ENCODE data around the gene ERMARD.

ERMARD gene

DNA sequence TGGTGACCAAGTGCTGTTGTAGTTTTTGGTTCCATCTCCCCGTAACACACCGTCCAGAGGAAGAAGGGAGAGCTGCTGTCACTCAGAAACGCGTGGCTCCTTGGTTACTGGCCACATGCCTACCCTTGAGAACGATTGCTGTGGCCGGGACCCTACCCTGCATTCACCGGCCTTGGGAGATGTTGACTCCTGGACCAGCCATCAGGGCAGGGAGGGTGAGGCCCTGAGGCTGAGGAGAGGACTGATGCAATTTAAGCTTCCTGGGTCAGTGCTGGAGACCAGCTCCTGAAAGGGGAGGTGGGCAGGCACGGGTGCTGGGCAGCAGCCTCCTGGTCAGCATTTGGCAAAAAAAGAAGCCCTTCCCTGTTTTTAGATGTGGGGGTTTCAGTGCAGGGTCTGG lies 31.5 kb downstream of the ERMARD start:
- no peak for DNase-seq

DNA sequence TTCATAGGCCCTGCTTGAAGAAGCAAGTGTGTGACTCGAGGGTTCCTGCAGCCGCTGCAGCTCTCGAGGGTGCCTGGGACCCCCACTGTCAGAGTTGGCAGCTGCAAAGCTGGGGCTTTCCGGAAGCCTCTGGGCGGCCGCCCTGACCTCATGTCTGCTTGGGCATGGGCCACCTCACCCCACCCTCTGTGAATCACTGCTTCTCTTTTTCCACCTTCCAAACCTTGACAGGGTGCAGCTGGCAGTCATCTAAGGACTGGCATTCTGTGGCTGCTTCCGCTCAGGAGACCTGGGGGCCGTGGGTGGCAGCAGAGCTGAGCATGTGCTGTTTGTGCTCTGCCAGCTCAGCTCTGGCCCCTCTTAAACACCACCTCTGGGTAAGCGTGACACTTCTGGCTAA lies 32.0 kb downstream of the ERMARD start:
- DNase-seq, result no peak

DNA sequence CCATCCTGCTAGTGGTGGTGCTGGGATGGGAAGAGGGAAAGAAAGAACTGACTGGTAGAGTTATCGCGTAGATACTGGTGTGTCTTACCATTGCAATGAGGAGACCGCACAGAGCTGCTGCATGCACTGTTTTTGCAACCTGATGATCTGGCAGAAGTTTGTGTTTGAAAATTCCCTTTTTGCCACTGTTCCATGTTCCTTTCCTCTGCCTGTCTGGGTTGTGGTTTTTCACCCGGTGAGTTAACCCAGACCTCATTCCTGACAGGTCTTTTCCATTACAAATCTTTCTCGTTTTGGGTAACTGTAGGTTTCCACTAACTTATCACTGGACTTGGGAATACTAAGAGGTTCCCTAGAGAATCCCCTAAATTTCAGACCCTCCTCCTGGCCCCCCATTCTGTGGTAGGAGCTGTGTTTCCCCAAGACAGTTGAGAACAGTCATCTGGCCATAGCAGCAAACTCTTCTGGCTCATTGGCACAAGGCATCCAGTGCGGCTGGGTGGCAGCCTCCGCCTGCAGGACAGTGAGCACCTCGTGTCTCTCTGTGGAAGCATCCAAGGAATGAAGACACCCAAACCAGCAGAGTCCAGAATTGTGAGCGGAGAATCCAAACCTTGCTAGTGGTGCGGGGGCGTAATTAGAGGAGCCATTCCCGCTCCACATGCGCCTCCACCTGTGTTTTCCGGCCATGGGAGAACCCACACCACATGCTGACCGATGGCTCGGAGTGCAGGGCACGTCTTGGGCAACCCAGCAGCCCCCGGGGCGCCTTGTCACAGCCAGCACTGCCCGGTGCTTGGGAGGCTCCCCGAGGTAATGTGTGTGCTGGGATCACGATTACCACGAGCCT lies 32.8 kb downstream of the ERMARD start:
- no peak for DNase-seq

DNA sequence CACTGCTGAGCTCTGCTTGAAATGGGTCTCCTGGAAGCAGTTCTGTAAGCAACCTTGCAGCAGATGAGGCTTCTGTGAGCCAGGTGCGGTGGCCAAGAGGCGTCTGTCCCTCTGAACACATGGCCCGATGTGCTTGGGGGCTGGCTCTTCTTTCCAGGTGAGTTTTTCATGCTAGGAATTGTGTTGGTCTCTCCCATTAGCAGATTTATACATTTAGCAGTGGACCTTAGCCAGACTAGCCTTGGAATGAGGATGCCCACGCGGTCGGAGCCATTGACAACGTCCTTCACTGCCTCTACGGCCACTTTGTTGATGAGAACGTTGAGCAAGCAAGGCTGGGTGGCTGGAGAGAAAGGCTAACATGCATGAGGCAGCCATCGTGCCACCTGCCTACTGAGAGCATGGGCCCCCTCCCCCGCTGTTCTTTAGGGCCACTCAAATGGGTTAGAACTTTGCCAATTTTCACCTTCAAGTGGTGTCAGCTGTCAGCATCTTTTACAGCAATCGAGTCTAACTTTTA lies 33.5 kb downstream of the ERMARD start:
- no peak for DNase-seq

DNA sequence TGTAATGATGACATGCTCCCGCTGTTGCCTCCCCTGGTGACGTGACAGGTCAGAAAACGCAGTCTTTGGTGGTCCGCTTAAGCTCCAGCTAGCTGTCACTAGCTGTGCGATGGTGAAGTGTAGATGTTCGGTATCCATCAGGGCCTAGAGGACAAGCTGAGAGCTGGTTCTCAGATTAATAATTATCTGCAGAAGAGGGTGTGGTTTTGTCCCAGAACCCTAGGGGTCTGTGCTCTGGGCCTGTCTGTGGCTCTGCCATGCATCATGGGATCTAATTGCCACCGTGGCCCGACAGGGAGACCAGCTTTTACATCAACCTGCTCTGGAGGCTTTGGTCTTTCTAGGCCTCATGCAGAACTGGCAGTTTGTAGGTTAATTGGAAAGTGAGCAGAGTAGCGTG lies 34.1 kb downstream of the ERMARD start:
- DNase-seq, result no peak

DNA sequence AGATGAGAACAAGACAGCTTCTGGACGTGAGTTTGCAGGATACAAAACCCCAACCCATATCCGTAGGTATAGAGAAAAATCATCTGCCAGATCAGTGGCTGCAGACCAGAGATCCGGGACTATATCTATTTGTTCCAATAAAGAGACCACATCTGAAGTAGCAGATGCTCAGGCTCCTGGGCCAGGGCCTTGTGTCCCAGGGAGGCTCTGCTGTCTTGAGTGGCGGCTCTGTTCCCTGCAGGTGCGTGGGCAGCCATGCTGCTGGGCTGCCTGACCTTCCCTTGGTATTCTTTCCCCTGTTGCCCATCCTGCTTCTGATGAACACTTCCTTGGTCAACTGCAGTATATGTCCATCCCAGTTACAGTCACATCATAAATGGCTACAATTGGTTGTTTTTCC lies 34.9 kb downstream of the ERMARD start:
- DNase-seq, result no peak

DNA sequence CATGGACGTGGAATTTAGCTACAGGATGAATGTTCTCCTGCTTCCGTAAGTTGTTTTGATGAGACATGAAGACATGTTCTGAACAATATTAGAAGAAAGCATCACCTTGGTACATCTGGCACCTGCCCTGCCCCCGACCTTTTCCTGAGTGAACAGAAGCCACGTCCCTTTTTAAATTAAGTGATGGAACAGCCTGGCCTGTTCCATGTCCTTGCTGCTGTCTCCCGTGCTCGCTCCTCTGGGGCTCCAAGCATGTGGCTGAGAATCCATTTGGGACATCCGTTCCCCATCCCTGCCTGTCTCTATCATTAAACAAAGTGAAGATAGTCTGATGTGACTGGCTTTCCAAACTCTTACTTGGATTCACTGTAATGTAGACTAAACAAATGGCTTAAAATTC lies 36.4 kb downstream of the ERMARD start:
- DNase-seq, result no peak

DNA sequence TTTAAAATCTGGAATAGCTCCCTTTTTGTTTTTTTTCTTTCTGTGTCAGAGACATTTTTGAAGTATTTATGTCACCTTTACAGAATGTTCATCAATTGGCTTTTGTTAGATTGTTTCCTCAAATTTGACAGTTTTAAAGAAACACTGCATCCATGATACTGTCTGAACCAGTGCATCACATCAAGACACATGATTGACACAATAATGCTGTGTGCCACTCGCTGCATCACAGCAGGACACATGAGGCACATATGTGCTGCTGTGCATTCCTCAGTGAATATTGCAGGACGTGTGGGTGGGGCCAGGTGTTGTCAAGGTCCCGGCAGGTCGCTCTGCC lies 37.4 kb downstream of the ERMARD start:
- no peak for DNase-seq

DNA sequence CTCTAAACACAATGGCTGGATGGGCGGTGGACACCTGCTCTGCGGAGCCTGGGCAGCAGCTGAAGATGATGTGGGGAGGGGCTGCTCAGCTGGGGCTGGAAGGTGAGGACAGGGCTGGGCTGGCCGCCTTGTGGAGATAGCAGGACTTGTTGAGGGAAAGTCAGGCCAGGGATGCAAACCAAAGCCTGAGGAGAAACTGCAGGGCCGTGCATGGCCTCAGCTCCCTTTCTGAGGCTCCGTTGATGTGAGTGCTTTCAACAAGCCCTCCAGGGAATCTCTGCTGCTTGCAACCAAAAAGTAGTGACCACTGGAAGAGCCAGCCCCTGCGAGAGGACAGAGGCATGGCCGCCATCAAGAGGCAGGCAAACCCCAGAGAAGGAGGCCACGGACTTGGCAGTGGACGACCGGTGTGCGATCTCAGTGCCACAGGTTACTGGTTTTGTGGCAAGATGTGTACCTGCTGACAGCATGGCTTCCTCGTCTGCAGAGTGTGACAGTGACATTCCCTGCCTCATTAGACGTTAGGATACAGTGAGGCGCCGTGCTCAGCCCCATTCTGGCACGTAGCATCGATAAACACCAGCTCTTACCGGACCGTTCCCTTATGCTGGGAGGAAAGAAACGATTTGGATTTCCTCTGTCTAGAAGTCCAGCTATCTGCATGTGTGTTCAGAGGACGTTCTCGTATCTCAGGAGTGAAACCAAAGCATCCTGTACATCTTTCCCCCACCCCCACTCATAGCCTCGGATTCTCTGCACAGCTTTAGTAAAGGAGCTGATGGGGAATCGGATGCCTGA lies 37.9 kb downstream of the ERMARD start:
- no peak for DNase-seq

DNA sequence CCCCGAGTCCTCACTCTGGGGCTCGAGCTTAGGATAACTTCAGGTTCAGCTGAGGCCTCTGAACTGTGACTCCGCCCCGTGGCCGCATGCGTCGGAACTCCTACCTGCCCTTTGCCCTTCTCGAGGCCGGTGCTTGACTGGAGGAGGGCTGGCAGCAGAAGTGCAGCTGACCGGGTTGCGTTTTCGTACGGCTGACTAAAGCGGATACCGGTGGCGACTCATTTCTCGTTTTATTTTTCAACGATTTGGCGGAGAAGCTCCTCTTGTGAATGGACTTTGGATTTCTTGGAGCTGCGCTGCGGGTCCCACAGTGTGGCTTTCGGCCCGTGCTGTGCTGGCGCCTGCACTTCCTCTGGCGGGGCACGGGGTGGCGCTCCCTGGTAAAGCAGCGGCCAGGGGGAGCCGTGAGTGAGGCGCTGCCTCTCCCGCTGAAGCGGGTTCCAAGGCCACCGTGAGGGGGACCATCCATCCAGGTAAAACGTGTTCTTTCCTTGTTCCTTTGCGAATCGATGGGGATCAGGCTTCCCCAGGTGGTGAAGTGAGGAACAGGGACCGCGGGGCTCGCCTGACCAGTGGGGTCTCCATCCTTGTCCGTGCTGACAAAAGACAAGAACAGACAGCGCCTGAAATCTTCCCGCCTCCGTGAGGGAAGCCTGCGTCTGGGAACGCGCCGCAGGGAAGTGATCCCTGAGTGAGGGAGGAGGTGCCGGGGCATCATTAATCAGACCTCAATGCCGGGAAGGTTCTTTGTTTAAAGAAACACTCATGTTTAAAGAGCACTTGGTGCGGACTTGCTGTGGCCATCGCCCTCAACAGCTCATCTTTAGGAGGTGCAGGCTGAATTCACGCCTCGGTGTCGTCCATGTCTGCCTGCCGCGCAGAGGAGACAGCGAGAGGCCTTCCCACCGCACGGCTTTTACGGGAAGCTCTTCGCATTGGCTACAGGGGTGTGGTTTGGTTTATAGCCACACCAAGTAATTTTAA lies 38.8 kb downstream of the ERMARD start:
- peak in 57 of 58 donors; percentile 24 to 87 (median 64) for DNase-seq

DNA sequence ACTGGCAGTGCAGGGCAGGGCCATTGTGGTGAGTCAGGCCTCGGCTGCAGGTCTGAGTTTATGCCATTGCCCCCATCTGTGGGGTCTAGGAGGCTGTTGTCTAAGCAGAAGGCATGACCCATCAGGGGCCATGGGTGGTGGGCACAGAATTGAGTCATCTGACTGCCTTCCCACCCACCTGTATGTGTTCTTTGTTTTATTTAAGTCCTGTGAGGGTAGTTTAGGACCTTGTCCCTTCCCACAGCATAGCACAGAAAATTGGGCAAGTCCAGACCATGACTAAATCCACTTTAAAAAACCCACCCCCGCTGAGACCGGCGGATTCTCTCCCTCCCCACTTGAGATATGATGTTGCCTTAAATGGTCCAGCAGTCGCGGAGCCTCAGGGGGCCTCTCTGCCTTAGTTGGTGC lies 40.3 kb downstream of the ERMARD start:
- no peak for DNase-seq

DNA sequence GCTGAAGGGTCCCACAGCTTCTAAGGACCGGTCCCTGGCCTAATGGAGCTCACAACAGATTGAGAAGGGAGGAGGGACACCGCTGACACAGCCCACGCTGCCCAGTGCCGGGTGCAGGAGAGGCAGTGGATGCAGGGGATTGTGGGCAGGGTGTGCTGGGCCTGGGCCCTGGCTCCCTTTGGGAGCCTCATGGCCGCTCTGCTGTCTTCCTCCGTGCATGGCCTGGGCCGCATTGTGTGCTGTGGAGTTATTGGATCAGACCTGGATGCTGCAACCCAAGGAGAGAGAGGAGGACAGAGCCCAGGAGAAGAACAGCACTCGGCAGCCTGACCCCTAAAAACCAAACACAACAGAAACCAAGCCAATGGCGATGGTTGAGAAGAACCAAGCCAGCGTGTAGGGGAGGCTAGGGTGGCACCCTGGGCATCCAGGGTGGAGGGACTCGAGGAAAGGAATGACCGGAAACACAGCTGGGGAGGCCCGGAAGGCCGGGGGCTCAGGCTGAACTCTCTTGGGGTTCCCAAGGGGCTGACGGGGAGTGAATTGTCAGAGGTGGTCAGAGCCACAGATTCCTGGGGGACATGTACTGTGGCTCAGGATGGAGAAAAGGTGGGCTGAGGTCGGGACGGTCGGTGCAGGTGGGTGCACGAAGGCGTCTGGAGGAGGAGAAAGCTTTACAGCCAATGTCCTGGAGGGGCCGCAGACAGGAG lies 41.0 kb downstream of the ERMARD start:
- DNase-seq, result no peak

DNA sequence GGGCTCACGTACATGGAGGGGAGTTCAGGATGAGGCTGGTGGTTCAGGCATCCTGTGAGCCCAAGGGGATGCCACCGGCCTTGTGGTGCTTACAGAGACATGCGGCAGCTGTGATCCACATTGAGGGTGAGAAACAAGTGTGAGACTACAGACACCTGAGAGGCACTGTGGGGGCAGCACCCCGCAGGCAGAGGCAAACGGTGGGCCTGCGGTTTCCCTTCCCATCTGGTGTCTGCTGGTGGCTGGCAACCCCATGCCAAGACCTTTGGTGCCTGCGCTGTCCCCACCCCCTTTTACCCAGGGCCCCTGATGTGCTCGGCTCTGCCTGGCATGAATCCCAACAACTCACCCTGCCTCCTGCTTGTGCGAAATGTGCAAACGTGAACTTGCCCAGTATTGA lies 42.0 kb downstream of the ERMARD start:
- DNase-seq, result no peak

DNA sequence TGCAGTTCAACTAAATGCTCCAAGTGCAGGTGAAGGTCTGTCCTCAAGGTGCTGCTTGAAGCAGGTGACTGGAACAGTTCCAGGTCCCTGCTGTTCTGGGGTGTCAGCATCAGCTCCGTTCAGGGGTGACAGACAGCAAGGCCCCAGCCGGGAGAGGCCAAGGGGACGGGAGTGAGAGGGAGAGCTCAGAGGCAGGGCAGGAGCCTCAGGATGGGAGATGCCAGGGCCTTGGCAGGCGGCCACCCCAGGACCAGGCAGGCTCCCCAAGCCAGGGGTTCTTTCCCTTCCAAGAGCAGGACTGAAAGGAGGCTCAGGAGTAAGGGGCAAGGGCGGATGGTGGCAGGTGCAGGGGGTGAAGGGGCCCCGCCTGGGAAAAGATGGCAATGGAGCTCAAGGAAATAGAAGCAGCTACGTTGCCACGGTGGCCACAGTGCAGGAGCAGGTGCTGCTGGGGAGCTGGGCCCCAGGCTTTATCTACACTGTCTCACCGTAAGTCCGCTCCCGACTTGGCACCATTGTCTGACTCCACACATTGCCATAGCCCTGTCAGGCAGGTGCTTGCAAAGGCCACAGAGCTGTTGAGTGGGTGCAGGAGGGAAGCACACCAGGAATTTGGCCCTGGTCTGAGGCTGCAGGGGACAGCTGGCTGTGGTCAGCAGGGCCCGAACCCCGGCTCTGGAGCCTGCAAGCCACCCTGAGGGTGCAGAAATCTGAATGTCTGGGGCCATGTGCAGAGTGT lies 43.1 kb downstream of the ERMARD start:
- DNase-seq, result no peak

DNA sequence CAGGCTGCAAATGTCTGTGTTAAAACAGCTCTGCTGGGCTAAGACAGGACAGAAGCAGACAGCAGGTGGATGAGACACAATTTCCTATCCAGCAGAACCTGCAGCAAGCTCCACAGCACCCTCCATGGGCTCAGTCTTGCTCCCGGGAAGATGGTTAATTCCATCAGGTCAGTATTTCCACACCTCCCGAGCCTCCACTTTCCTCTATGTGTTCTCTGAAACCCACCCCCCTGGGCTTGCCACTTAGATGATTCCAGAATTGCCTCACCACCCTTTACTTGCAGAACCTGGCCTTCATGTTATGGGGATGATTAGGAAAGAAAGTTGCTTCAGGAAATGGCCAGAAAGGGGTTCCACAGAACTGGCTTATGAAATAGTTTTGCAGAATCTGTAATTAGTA lies 43.8 kb downstream of the ERMARD start:
- DNase-seq, result no peak

DNA sequence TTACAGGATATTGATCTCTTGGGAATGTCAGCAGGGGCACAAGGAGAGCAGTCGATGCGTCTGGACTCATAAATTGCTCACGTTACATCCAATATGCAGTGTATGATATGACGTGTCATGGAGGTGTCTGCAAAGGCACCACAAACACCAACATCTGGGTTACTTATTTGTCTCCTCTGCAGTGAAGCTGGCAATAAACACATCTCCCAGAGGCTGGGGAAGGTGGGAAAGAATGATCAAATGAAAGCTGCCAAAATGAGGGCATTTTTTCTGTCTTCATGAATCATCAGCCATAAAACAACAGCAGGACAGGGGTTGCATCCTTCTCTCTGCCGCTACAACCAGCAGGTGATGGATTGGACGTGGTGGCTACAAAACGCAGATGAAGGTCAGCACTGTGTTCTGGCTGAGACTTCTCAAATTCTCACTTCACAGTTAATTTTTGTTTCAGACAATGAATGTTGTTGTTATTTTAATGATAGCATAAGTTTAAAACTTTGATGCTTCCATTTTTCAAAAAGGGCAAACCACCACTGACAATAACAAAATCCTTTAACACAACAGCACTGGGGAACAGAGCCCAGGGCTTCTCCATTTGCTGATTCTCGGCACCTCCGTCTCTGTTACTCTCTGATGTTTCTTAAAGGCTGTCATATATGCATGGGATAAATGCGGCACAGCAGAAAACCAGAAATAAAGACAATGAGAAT lies 47.5 kb downstream of the ERMARD start:
- DNase-seq, result no peak

DNA sequence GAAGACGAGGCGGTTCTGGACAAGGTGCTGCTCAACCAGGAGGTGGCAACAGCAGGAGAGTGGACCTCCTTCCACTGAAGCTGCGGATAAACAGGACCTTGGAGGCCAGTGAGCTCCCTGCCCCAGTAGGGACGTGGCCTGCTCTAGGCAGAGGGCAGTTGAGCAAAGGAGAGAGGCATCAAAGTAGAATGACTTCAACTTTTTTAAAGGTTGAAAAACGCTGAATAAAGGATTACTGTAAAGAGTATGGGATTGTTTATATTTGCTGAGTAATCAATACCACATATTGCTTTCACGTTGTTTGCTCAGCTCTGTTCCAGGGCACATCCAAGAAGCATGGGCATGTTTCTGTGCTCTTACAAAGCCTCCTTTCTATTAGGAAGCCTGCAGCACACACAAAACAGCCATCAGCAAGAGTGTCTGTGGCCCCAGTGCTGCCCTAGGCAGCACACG lies 48.1 kb downstream of the ERMARD start:
- peak in 12 of 58 donors; percentile 4 to 65 (median 22) for DNase-seq

DNA sequence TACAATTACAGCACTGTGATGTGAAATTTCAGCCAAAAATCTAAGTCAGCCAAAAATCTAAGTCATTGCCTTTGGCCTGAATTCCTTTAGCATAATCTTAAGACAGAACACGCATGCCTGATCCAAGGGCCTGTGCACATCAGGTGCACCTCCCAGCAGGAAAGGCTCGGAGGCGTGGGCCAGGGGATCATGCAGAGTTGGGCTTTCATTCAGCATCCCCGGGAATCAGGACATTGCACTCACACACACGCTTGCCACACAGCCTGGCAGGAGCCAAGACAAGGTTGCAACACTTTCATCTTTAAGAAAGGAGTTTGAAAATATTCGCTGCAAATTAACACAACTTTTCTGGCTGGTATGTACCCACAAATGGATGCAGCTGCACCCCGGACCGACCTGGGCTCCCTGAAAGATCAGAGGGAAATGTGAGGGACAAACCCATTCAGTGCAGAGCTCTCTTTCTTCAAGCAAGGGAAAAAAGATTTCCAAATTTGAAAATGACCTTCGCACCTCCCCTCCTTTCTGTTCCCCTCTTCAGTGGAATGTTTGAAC lies 48.8 kb downstream of the ERMARD start:
- DNase-seq, result peak in 1 of 58 donors; percentile 3
